Measurements from ENCODE around the gene EYA3. TPM values are rescaled to one million over a fixed set of nuclear protein-coding genes. Genes with fewer than 3 reads are reported as not detected.
A peak's percentile ranks its signal among the peaks of the same experiment; 100 is the strongest.

EYA3 gene
- total RNA-seq, 6 experiments from 2014 or later = 24.2 to 31.3 (median 27.8) TPM

- H3K27me3 Mint-ChIP-seq (ENCODE audit: insufficient read depth) = peaks cover 2% of the 10 kb centered on the region; the same call in 1 of the 2 replicates
- H3K36me3 Mint-ChIP-seq (ENCODE audit: low read depth) = no peaks in the 10 kb centered on the region
- H3K4me1 Mint-ChIP-seq (ENCODE audit: low read depth) = no peaks in the 10 kb centered on the region; the same call in 1 of the 2 replicates
- TF ChIP-seq CTCF (IDR thresholded peaks at IDR 0.05) = no peak; the same call in 1 of the 2 replicates
- no peak overlapping the region for H3K4me3 Mint-ChIP-seq
- H3K27ac Mint-ChIP-seq = no peak overlapping the region
- no peak for DNase-seq
- no peaks in the 10 kb centered on the region for H3K9me3 Mint-ChIP-seq
These were observed 108.6 kb downstream of the EYA3 start for GRCh38 chr1:27979859-27980201.

- DNase-seq = peak; percentile 70
- no peaks in the 10 kb centered on the region for H3K9me3 Mint-ChIP-seq
- no peak overlapping the region for H3K4me3 Mint-ChIP-seq
- no peak overlapping the region for H3K27ac Mint-ChIP-seq
- peaks cover 2% of the 10 kb centered on the region; the same call in 1 of the 2 replicates for H3K27me3 Mint-ChIP-seq (ENCODE audit: insufficient read depth)
- peak; percentile 81 for TF ChIP-seq CTCF (IDR thresholded peaks at IDR 0.05)
- H3K4me1 Mint-ChIP-seq (ENCODE audit: low read depth) = no peaks in the 10 kb centered on the region; the same call in 1 of the 2 replicates
- no peaks in the 10 kb centered on the region for H3K36me3 Mint-ChIP-seq (ENCODE audit: low read depth)
These were observed 109.1 kb downstream of the EYA3 start for GRCh38 chr1:27979151-27979858.

- peaks cover 25% of the 10 kb centered on the region for H3K4me1 Mint-ChIP-seq (ENCODE audit: low read depth)
- no peaks in the 10 kb centered on the region for H3K9me3 Mint-ChIP-seq
- H3K27me3 Mint-ChIP-seq (ENCODE audit: insufficient read depth) = peaks cover 2% of the 10 kb centered on the region; the same call in 1 of the 2 replicates
- no peak for TF ChIP-seq CTCF (IDR thresholded peaks at IDR 0.05)
- no peak overlapping the region for H3K4me3 Mint-ChIP-seq
- H3K27ac Mint-ChIP-seq = no peak overlapping the region
- H3K36me3 Mint-ChIP-seq (ENCODE audit: low read depth) = peaks cover 12% of the 10 kb centered on the region; the same call in 1 of the 2 replicates
- no peak for DNase-seq
These were observed 114.0 kb downstream of the EYA3 start for GRCh38 chr1:27974417-27974781.

GRCh38 chr1:27973771-27974416 lies 114.5 kb downstream of the EYA3 start:
- Mint-ChIP-seq H3K27me3 (ENCODE audit: insufficient read depth) (peaks cover 2% of the 10 kb centered on the region; the same call in 1 of the 2 replicates), H3K4me3 (no peak overlapping the region), H3K36me3 (ENCODE audit: low read depth) (peaks cover 12% of the 10 kb centered on the region; the same call in 1 of the 2 replicates), H3K9me3 (no peaks in the 10 kb centered on the region), H3K4me1 (ENCODE audit: low read depth) (peaks cover 30% of the 10 kb centered on the region), H3K27ac (no peak overlapping the region)
- no peak for TF ChIP-seq CTCF (IDR thresholded peaks at IDR 0.05)
- DNase-seq = no peak

- H3K27ac Mint-ChIP-seq = no peak overlapping the region; the same call in 1 of the 2 replicates
These were observed 116.3 kb downstream of the EYA3 start for GRCh38 chr1:27972141-27972540.

More at GRCh38 chr1:27972141-27972540, 116.3 kb downstream of the EYA3 start:
- peaks cover 3% of the 10 kb centered on the region; the same call in 1 of the 2 replicates for H3K27me3 Mint-ChIP-seq (ENCODE audit: insufficient read depth)
- TF ChIP-seq CTCF (IDR thresholded peaks at IDR 0.05) = no peak
- peaks cover 22% of the 10 kb centered on the region; the same call in 1 of the 2 replicates for H3K36me3 Mint-ChIP-seq (ENCODE audit: low read depth)
- peaks cover 47% of the 10 kb centered on the region for H3K4me1 Mint-ChIP-seq (ENCODE audit: low read depth)
- no peaks in the 10 kb centered on the region for H3K9me3 Mint-ChIP-seq
- no peak overlapping the region for H3K4me3 Mint-ChIP-seq
- no peak for DNase-seq

Data from HFFc6 (cell line).